ENCODE results near the gene FUT8.

The FUT8 gene

DNA sequence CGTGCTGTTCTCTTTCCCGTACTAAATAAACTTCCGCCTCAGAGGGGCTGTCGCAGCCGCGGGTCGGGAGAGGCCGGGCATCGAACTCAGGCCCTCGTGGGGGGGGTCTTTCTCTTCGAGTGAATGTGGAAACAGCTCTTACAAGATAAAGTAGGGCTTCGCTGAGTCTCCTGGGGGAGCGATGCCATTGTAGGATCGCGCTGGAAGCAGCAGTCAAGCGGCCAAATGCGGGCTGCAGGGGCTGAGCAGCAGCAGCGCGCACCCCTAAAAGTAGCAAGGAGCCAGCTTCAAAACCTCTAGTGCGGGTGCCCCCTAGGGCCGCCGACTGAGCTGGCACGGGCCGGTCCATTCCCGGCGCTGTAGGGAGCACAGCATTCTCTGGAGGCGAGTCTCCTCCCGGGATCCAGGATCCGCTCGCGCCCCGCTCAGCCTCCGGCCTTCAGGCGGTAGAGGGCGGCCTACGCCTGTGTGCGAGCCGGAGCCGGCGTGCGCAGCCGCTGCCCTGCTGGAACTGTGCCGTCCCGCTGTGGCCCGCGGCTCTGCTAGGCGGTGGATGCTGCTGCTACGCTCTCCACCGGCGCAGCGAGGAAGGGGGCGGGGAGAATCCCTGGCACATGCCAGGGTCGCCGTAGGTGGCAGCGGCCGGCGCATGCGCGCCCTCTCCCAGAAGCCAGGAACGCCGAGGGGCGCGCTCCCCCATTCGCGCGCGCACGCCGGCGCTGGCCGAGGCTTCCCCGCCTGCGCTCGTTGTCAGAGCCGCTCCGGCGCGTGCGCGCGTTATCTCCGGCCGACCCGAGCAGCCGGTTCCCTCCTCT lies at the start of gene FUT8:
Gene FUT8 (plus strand): TSS at position 699 of the 815 bp plus-strand sequence. CDS start 148,834 bp downstream, outside the sequence.
- peak; percentile 91 to 93 for DNase-seq (ENCODE audit: low read depth in 2 of 2)

DNA sequence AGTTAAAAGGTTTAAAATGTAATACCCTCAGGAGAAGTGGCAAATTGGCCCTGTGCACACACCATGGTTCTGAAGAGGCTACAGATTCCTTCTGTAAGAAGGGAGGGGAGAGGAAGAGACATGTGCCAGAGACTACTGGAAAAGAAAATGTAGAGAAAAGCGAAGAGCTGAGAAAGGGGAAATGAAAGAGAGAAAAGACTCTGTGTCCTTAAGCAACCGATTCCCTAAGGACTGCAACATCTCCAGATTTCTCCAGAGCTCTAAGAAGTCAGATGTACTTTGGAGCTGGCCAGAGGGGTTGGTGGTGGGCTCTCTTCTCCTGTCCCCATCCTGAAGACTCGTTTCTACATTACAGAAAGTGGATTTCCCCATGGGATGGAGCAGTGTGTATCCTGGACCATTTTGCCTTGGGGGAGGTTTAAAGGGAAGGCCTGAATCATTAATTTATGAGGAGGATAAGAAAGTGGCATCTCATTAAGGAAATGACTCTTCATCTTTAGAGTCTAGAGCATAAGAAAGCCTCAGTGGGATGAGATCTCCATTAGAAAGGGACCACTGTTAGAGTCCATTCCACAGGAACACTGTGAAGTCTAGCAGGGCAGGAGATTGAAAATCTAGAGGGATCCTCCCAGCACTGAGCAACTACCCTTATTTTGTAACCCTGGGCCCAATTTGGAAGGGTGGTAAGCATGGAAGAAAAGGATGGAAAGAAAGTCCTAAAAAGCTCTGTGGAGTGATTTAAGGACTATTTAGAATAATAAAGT lies 45.5 kb upstream of the FUT8 start:
- no peak for DNase-seq (ENCODE audit: low read depth in 2 of 2)

DNA sequence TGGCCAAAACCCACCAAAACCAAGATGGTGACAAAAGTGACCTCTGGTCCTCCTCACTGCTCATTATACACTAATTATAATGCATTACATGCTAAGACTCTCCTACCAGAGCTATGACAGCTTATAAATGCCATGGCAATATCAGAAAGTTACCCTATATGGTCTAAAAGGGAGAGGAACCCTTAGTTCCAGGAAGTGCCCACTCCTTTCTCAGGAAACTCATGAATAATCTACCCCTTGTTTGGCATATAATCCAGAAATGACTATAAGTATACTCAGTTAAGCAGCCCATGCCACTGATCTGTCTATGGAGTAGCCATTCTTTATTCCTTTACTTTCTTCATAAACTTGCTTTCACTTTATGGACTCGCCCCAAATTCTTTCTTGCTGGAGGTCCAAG lies 43.0 kb upstream of the FUT8 start:
- peak in 1 of 2 donors; percentile 11 for DNase-seq (ENCODE audit: low read depth in 2 of 2)

DNA sequence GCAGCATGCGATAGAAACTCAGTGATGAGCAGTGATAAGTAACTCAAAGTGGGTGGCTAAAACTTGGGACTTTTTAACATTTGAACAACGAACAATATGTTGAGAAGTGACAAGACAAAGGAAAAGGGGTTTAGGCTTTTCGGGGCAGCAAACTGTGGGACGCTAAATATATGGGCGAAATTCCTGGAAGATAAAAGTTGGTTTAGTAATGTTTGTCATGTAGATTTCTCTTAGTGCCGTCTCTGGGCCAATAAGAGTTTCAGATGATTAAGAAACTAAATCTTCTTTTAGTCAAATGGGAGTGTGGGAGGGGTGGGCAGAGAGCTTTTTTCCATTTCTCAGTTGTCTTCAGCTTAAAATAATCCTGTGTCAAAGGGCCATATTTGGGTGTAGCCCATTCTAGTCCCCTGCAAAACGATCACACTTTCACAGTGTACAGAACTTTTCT lies 41.7 kb upstream of the FUT8 start:
- DNase-seq (ENCODE audit: low read depth in 2 of 2) = no peak

DNA sequence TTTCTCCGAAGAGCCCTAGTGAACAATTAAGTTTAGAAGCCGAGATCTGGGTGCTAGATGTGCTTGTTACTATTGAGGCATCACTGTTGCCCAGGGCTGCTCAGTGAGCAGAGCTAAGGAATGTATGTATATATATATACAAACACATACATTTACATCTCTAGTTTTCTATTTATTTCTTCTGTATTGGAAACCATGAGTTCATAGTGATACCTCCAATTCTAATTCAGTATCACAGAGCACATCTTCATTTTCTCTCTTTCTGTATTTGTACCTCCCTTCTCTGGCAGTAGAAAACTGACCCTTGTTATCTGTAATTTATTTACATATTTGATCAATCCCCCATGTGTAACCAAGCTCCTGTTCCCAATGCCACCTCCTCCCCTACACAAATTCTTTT lies 40.7 kb upstream of the FUT8 start:
- no peak for DNase-seq (ENCODE audit: low read depth in 2 of 2)

DNA sequence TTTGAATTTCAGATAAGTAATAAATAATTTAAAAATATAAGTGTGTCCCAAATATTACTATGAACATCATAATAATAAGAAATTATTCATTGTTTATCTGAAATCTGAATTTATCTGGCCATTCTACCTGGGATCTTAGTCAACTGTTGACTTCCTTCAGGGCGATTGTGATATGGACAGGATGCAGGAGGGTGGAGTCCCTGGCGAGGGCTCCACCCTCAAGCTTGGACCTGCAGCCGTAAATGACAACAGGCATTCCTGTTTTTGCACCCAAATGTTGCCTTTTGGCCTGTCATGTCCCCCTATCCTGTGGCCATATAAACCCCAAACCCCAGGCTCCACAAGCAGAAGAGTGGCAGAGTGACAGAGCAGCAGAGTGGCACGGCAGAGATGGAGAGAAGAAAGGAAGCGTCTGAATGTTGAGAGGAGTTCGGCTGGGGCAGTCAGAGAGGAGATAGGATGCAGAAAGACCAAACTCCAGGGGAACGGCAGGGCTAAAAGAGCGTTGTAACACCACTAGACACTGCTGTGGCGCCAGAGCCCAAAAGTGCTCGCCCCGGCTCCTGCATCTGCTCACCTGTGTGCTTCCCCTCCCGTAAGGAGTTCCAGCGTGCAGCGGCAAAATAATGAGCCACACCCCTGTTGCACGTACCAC lies 39.4 kb upstream of the FUT8 start:
- DNase-seq (ENCODE audit: low read depth in 2 of 2) = no peak

DNA sequence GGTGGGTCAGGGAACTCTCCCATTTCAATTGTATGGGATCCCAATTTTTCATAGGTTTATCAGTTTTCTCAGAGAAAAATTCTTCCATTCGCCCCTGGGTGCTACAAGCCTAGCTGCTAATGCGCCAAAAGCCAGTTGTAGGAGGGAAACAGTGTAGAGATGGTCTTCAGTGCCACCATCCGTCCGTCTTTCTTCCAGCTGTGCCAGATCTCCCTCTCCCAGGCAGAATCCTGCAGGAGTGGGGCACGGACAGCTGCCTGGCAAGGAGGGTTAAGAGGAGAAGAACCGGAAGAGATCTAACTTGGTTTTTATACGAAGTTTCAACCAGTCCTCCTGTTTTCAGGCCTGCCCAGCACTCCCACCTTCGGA lies 38.9 kb upstream of the FUT8 start:
- DNase-seq (ENCODE audit: low read depth in 2 of 2) = no peak

DNA sequence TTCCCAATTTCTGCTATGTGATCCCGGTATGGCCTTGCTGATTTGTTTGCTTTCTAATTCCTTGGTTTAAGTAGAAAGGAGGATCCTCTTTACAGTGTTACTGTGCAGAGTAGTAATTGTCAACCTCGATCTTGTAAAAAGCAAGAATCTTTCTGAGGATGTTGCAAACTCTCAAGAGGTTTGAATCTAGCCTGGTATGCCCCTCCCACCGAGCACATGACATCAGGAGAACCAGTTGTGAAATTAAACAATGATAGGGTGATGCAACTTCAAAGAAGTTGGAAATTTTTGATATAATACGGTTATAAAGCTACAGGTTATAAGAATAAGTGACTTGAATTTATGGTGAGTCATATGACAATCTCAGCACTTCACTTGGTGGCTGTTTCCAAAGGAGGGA lies 35.0 kb upstream of the FUT8 start:
- no peak for DNase-seq (ENCODE audit: low read depth in 2 of 2)

DNA sequence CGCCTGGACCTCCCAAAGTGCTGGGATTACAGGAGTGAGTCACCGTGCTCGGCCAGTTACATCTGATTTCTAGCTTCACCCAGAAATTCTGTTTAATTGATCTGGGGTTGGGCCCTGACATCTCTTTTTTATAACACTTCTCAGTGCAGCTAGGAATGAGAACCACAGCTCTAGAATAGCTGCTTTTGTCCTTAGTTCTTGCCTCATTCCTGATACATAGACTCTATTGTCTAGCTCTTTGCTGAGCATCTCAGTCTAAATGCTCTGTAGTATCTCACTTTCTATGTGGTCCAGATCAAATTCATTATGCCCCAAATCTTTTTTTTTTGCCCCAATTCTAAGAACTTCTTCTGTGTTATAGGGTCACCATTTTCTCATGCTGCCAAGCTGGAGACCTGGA lies 29.9 kb upstream of the FUT8 start:
- DNase-seq (ENCODE audit: low read depth in 2 of 2) = no peak

DNA sequence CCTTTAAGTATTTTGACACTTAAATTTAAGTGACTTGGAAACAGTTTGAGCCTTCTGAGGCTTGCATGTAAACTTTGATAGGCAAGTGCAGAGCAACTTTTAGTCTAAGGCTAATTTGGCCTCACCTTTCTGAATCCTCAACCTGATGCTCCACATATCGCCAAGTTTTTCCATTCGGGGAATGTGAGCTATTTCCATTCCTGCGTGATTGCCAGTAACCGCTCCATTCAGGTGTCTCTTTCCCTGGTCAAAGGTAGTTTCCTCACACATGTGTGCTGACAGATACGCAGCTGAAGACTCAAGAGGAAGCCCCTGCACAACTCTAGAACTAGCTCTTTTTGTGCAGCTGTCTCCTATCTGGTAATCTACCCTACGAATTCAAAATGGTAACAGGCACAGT lies 25.4 kb upstream of the FUT8 start:
- DNase-seq (ENCODE audit: low read depth in 2 of 2) = no peak

DNA sequence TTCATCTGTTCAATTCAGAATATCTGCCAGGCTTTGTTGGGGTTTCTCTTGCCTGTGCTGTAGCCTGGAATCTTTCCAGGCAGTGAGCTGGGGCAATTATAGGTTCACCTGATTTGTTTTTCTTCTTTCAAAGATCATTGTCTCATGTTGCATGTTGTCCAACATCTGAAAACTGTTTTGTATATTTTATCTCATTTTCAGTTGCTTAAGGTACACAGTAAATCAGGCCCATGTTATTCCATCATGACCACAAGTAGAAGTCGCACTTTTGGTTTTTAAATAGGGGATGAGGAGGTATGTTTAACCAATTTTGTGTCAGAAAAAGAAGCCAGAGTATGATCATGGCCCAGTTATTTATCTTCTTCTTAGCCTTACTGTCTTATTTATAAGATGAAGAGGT lies 24.9 kb upstream of the FUT8 start:
- no peak for DNase-seq (ENCODE audit: low read depth in 2 of 2)

DNA sequence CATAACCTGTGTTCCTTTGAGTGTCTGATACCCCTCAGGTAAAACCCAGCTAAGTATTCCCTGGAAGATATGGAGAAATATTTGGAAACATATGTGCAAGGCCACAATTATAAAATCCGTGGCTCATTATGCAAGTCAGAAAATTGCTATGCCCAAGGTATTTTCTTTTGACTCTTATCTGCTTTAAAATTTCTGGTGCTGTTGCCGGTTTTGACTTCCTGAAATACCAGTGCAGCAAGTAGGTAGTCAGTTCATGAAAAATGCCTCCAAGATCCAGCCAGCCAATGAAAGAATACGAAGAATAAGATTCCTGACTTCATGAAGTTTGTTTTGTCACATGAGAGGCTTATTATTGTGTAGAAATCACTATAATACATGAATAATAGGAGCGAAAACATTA lies 20.2 kb upstream of the FUT8 start:
- DNase-seq (ENCODE audit: low read depth in 2 of 2) = no peak

DNA sequence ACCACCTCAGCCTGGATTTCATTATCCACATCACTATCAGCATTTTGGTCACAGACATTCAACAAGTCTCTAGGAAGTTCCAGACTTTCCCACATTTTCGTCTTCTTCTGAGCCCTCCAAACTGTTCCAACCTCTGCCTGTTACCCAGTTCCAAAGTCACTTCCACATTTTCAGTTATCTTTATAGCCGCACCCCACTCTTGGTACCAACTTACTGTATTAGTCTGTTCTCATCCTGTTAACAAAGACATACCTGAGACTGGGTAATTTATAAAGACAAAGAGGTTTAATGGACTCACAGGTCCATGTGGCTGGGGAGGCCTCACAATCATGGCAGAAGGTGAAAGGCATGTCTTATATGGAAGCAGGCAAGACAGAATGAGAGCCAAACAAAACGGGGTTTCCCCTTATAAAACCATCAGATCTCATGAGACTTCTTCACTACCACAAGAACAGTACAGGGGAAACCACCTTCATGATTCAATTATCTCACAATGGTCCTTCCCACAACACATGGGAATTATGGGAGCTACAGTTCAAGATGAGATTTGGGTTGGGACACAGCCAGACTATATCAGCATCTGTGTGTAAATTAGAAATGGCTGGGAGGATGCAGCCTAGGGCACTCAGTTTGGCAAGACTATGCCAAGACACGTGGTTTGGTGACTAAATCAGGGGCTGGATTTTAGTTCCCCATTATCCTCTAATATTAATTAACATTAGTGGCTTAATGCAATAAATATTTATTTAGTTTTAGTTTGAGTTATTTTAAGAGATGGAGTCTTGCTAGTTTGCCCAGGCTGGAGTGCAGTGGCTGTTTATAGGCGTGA lies 16.2 kb upstream of the FUT8 start:
- no peak for DNase-seq (ENCODE audit: low read depth in 2 of 2)

DNA sequence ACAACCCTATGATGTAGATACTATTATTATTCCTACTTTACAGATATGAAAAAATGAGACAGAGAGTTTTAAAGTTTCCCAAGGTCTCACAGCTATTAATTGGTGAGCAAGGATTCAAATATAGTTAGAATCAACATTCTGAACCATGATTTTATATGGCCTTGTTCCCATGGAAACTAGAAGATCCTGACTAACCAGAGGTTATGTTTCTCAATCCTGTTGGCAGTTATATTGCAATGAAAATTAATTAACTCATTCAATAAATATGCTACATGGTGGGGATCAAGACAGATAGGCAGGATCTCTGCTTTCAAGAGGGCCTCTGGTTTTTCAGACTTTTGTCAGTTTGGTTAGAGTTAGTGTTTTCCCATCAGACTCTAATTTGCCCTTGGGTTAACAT lies 9.3 kb upstream of the FUT8 start:
- DNase-seq (ENCODE audit: low read depth in 2 of 2) = no peak

DNA sequence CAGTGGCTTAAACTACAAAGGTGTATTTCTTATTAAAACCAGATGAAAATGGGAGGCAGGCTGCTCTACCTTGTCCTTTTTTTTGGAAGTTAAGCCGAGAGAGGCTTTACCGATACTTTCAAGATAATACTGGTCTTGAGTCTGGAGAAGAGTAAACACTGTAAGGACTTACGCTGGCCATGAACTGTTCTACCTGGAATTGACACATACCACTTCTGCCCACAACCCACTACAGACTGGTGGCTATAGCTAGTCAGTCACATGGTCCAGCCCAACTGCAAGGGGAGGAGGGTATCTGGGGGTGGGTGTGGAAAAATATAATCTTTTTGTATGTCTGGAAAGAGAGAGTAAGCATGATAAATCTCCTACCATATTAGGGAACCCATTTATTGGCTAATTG lies 4.4 kb upstream of the FUT8 start:
- DNase-seq (ENCODE audit: low read depth in 2 of 2) = no peak

DNA sequence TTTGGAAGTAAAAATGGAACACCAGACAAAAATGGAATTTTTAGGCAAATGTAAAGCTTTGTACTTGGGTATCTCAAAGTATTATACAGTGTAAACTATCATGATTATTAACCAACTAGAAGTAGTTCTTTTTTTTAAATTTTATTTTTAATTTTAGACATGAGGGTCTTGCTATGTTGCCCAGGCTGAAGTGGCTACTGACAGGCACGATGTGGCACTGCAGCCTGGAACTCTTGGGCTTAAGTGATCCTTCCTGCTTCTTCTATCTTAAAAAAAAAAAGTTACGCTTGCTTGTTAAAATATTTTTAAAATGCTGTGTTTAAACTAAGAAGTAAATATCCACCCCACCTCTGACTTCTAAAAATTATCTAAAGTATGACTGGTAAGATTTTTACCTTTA lies 1.9 kb upstream of the FUT8 start:
- no peak for DNase-seq (ENCODE audit: low read depth in 2 of 2)

DNA sequence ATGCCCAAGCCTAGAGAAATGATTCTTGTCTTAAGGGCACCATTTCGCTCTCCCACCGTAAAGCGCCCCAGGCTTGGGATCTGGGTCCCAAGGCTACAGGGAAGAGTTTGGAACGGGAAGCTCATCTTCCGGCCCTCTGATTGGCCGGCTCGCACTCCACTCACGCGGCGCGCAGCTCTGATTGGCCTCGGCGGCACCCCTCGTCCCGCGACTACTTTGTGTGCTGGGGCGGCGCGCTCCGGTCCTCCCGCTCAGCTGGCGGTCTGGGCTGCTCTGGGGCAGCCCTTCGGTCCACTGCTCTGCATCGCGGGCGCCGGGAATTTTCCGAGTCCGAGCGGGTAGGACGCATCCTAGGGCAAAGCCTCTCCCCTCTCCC lies 886 bp upstream of the FUT8 start:
- DNase-seq (ENCODE audit: low read depth in 2 of 2) = peak; percentile 67

DNA sequence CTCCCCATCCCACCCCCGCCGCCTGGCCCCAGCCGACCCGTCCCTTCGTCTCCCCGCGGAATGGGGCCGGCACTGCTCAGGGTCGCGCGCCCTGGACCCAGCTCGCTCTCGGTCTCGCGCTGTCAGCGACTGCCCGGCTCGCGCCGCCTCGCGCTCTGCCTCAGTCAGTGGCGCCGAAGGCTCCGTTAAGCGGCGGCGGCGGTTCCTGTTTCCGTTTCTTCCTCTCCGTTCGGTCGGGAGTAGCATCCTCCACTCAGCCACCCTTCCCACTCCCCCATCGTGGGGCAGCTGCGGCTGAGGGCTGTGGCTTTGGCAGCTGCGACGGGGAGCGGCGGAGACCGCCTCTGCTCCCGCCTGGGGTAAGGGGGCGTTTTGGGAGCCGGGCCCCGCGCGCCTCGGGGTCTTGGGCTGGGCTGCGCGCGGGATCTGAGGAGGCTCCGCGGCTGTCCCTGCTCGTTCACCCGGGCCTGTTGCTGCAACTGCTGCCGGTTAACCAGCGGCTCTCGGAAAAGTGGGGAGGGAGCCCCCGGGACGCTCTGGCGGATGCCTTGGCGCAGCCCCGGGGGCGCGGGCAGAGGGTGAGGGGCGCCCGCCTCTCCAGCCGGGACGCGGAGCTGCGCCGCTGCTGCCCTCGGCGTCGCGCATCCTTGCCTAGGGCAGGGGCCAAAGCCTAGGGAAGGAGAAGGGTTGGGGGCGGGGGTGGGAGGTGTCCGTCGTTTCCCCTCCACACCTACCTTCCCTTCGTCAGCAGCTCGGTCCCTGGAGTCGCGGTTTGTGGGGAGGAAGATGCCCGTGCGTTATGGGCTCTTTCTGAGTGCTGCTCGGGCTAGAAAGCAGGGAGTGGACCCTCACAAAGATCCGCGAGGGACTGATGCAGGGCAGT lies 567 bp downstream of the FUT8 start:
- DNase-seq (ENCODE audit: low read depth in 2 of 2) = peak in 1 of 2 donors; percentile 38

DNA sequence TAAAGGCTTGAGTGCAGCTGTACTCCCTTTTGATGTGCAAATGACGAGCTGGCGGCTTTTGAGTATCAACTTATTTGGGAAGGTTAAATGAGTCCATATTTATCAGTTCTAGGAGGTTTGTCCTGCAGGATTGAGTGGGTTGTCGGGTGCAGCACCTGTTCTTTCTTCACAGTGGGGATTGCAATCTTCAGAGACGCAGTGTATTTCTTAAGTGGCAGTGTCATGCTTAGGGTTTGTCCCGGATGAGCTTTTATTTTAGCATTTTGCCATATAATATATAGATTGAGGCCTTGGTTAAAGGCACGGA lies 1.2 kb downstream of the FUT8 start:
- DNase-seq (ENCODE audit: low read depth in 2 of 2) = no peak

DNA sequence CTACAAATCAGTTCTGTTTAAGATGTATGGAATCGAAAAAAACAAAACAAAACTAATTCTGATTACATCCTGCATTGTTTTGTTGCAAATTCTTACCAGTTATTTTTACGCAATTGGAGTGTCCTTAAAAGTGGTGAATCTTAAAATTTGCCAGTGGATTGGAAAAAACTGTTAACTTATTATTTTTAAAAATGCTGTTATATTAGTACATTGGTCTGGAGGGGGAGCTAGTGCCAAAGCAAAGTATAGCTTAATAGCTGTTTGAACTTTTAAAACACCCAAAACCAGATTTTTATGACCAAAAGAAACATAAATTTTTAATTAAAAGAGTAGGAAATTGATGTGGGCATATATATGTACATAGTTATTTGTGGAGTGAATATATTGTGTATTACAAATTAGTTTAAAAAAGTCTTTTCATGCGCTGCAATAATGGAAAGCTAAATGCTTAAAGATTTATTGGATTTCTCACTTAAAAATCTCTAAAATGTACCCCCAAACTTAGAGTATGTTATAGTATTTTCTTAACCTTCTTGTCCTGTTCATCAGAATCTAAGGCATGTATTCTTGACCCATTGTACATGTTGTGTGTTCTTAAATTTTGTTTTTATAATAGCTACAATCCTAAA lies 2.5 kb downstream of the FUT8 start:
- no peak for DNase-seq (ENCODE audit: low read depth in 2 of 2)

DNA sequence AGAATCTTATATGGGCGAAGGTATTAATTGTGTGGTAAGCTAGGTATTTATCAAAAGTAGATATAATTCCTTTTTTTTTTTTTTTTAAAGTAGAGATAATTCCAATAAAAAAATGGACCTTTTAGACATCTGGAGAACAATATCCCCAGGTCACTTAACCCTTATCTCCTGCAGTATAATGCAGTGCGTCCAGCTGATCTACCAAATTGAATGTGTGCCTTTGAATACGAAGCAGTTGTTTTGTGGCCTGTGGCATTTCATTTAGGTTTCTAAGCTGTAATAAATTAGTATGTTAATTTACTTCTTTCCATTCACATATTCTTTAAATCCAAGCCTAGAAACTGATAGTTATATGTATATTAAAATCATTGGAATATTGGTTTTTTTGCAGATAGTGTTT lies 3.1 kb downstream of the FUT8 start:
- DNase-seq (ENCODE audit: low read depth in 2 of 2) = no peak

Measured in activated CD4-positive, alpha-beta T cell treated with anti-CD3 and anti-CD28 coated beads for 24 hours (primary cell).